HepG2 (cell line): ENCODE data around the gene SPRN. TPM values are rescaled to one million over a fixed set of nuclear protein-coding genes. Genes with fewer than 3 reads are reported as not detected.

Experiments
- ATAC-seq: fragments of 200-7000 bp; cut with Tn5 transposase; 3 replicates; pipeline ENCODE4 v1.9.1; 2020; ENCODE audit warnings: mild to moderate bottlenecking, moderate library complexity
- BruUV-seq: library from RNA; stranded (reverse); fragments of 400-500 nt; replicated peaks from 2 replicates; lab custom pipeline; 2021; lab: Mats Ljungman, UMichigan
- CTCF ChIA-PET: fragments of 300-600 bp; formaldehyde crosslinking; extraction: SDS; loops from one replicate; lab custom pipeline; 2021; ENCODE audit warnings: low total read pairs, inconsistent platforms, low intra/inter-chr PET ratio; lab: Yijun Ruan, JAX
- POLR2A ChIA-PET: fragments of 350-600 bp; sonication (Branson Sonifier 250); formaldehyde crosslinking; loops from one replicate; lab custom pipeline; 2020; ENCODE audit warnings: antibody characterized with exemption, inconsistent platforms; lab: Yijun Ruan, JAX
- DNase-seq: peaks from one replicate; pipeline ENCODE4 v3.0.0-alpha.2; 2015; ENCODE audit warnings: low spot score
- FAIRE-seq: peaks from 3 replicates; lab custom pipeline; 2011; peaks lifted over from hg19 to GRCh38; lab: Jason Lieb, UNC
- H2AFZ ChIP-seq: one replicate; pipeline ENCODE4 v1.6.1; 2011; ENCODE audit warnings: low read length, inconsistent platforms
- H3K27ac ChIP-seq: fragments of 300-600 bp; 3 replicates; pipeline ENCODE4 v1.8.0; 2011; ENCODE audit warnings: mixed run types, mild to moderate bottlenecking, mixed read lengths, low read length, inconsistent platforms; ENCODE audit not compliant: insufficient read depth; ENCODE audit errors: extremely low read length
- H3K27me3 ChIP-seq, 2 experiments: fragments of 200-600 bp in 1 of 2; 2 replicates in 1 of 2; 3 replicates in 1 of 2; pipeline versions ENCODE4 v1.6.0 to v1.8.0; 2011; ENCODE audit warnings: low read length in 2 of 2, mild to moderate bottlenecking in 2 of 2, moderate library complexity in 2 of 2, inconsistent platforms in 1 of 2; ENCODE audit not compliant: insufficient read depth in 2 of 2, control insufficient read depth in 1 of 2
- H3K36me3 ChIP-seq, 2 experiments: fragments of 200-600 bp in 1 of 2; replicated peaks in 1 of 2; 2 replicates in 1 of 2; 3 replicates in 1 of 2; pipeline versions ENCODE4 v1.5.1 to v1.8.0; 2011; ENCODE audit warnings: low read length in 2 of 2, inconsistent platforms in 1 of 2; ENCODE audit not compliant: insufficient read depth in 2 of 2, control insufficient read depth in 1 of 2
- H3K4me1 ChIP-seq: 2 replicates; pipeline ENCODE4 v1.5.1; 2012; ENCODE audit warnings: low read length, inconsistent platforms; ENCODE audit not compliant: insufficient read depth
- H3K4me2 ChIP-seq: 2 replicates; pipeline ENCODE4 v1.6.0; 2011; ENCODE audit warnings: low read depth, low read length, inconsistent platforms
- H3K4me3 ChIP-seq, 3 experiments: fragments of 200-600 bp in 1 of 3; sonication (generic), shearing (Covaris generic) in 1 of 3; replicated peaks in 1 of 3; 2 replicates each; pipeline ENCODE4 v1.5.1; 2011 to 2016; ENCODE audit warnings: low read length in 3 of 3, inconsistent platforms in 2 of 3, low read depth in 2 of 3, mild to moderate bottlenecking in 2 of 3, control low read depth in 1 of 3, mixed read lengths in 1 of 3; ENCODE audit not compliant: insufficient read depth in 1 of 3
- H3K79me2 ChIP-seq: one replicate; pipeline ENCODE4 v1.6.1; 2011; ENCODE audit warnings: low read length, inconsistent platforms; ENCODE audit not compliant: insufficient read depth
- H3K9ac ChIP-seq: 2 replicates; pipeline ENCODE4 v1.6.0; 2011; ENCODE audit warnings: mild to moderate bottlenecking, low read depth, low read length, inconsistent platforms; ENCODE audit not compliant: insufficient read depth
- H3K9me3 ChIP-seq: 2 replicates; pipeline ENCODE4 v1.5.1; 2012; ENCODE audit warnings: mild to moderate bottlenecking, low read length
- H4K20me1 ChIP-seq: 2 replicates; pipeline ENCODE4 v1.6.0; 2011; ENCODE audit warnings: inconsistent platforms, mild to moderate bottlenecking, low read length, moderate library complexity; ENCODE audit not compliant: insufficient read depth
- GPBP1L1 ChIP-seq: sonication (generic); formaldehyde crosslinking; IDR thresholded peaks from 2 replicates; pipeline ENCODE4 v1.5.0; 2020; ENCODE audit warnings: mild to moderate bottlenecking, missing genetic modification reagents
- HOXA7 ChIP-seq: sonication (generic); formaldehyde crosslinking; IDR thresholded peaks from 2 replicates; pipeline ENCODE4 v1.8.1; 2022; ENCODE audit warnings: mild to moderate bottlenecking, missing genetic modification reagents, moderate library complexity
- MAFK ChIP-seq, 2 experiments: IDR thresholded peaks in 1 of 2; conservative IDR thresholded peaks in 1 of 2; 2 replicates each; pipeline ENCODE4 v1.6.1; 2011; ENCODE audit warnings: improper control_type of control experiment in 2 of 2, low read length in 2 of 2
- WGBS: methylation state at CpG from one replicate; pipeline ENCODE4 v1.1.6; 2017; ENCODE audit warnings: low lambda C conversion rate; 5-methylcytosine and 5-hydroxymethylcytosine counted together
- in situ Hi-C: cut with HindIII; loops from 2 replicates; pipeline ENCODE4 v1.10.0; 2017; ENCODE audit warnings: low pct_unique_long_range_greater_than_20kb; ENCODE audit not compliant: extremely low pct_ligation_motif_present
- intact Hi-C: fragments of 100-400 bp; cut with micrococcal nuclease; formaldehyde crosslinking; loops from one replicate; pipeline ENCODE4 v1.10.0; 2022; ENCODE audit not compliant: unreplicated experiment
- polyA plus RNA-seq, 8 experiments: library from polyadenylated mRNA; depleted of rRNA in 3 of 8; stranded (reverse) in 7 of 8; unstranded in 1 of 8; fragments of >200 nt; fragmentation: Illumina TruSeq in 4 of 8; extraction: Trizol in 4 of 8; gene quantifications; 2 replicates each; pipeline versions ENCODE4 v1.2.1 to v1.2.3, GENCODE V29; 2011 to 2016; ENCODE audit warnings: low read depth in 4 of 8, missing spikeins in 1 of 8, mixed read lengths in 1 of 8; ENCODE audit not compliant: insufficient read depth in 1 of 8
- total RNA-seq, 5 experiments: library from RNA; depleted of rRNA; stranded (reverse); fragments of >200 nt; fragmentation: Illumina TruSeq; extraction: Trizol; gene quantifications; 2 replicates each; pipeline ENCODE4 v1.2.3, GENCODE V29; 2016; ENCODE audit warnings: low read depth in 1 of 5
- TF ChIP-seq, protein P1 (sequence below): sonication (generic); formaldehyde crosslinking; IDR thresholded peaks from 2 replicates; pipeline ENCODE4 v1.4.0; 2020; ENCODE audit warnings: missing genetic modification reagents
- TF ChIP-seq, protein P2 (sequence below): sonication (generic); formaldehyde crosslinking; conservative IDR thresholded peaks from 2 replicates; pipeline ENCODE4 v1.4.0; 2020; ENCODE audit warnings: missing genetic modification reagents

SPRN gene
- total and polyA plus RNA-seq, 2 of the 13 experiments (the other 11 are each of a cell fraction or from before 2014, with no cell fraction given): not detected

DNA sequence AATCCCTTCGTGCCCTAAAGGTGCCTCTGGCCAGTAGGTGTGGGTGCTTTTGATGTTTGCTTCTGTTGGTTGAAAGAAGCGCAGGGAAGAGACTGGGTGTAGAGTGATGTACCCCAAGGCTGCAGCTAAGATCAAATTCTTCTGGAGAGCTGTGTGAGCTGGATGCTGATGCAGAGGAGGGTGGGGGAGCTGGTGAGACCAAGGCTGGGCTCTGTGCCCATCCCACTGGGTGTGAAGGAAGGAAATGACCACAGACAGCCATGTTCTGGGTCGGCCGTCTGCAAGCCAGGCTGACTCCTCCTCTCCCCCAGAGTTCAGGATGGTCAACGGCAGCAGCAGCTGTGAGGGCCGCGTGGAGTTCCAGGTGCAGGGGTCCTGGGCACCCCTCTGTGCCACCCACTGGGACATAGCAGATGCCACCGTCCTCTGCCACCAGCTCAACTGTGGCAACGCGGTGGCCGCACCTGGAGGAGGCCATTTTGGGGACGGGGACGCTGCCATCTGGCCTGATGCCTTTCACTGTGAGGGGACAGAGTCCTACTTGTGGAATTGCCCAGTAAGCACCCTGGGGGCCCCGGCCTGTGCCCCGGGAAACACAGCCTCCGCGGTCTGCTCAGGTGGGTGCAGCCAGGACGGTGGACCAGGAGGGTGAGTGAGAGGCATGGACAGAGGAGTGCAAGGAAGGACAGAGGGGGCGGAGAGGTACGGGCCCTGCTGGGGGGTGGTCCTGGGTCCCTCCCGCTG is 34.5 kb upstream of the SPRN start:
- BruUV-seq: no TSS peak
- in situ Hi-C loops: no loop called here
- ChIA-PET CTCF (no interaction called here), POLR2A (no interaction called here)
- DNase-seq (no peak), FAIRE-seq (no peak), ATAC-seq (no peak)
- Histone ChIP-seq H3K4me3 (no peak overlapping the region), H3K4me2 (no peak overlapping the region), H3K27ac (no peak overlapping the region), H2AFZ (no peak overlapping the region), H3K79me2 (no peaks in the 10 kb centered on the region), H3K36me3 (no peaks in the 10 kb centered on the region), H3K4me1 (no peaks in the 10 kb centered on the region), H3K9ac (no peak overlapping the region), H4K20me1 (no peaks in the 10 kb centered on the region), H3K27me3 (no peaks in the 10 kb centered on the region), H3K9me3 (no peaks in the 10 kb centered on the region)
- TF ChIP-seq, protein P1, sequence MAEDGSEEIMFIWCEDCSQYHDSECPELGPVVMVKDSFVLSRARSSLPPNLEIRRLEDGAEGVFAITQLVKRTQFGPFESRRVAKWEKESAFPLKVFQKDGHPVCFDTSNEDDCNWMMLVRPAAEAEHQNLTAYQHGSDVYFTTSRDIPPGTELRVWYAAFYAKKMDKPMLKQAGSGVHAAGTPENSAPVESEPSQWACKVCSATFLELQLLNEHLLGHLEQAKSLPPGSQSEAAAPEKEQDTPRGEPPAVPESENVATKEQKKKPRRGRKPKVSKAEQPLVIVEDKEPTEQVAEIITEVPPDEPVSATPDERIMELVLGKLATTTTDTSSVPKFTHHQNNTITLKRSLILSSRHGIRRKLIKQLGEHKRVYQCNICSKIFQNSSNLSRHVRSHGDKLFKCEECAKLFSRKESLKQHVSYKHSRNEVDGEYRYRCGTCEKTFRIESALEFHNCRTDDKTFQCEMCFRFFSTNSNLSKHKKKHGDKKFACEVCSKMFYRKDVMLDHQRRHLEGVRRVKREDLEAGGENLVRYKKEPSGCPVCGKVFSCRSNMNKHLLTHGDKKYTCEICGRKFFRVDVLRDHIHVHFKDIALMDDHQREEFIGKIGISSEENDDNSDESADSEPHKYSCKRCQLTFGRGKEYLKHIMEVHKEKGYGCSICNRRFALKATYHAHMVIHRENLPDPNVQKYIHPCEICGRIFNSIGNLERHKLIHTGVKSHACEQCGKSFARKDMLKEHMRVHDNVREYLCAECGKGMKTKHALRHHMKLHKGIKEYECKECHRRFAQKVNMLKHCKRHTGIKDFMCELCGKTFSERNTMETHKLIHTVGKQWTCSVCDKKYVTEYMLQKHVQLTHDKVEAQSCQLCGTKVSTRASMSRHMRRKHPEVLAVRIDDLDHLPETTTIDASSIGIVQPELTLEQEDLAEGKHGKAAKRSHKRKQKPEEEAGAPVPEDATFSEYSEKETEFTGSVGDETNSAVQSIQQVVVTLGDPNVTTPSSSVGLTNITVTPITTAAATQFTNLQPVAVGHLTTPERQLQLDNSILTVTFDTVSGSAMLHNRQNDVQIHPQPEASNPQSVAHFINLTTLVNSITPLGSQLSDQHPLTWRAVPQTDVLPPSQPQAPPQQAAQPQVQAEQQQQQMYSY (CRISPR knock-in tag): no peak
- TF ChIP-seq HOXA7 (CRISPR knock-in tag) (no peak), MAFK (conservative IDR thresholded peaks at IDR 0.05 in 1 of 2, IDR thresholded peaks at IDR 0.05 in 1 of 2; ENCODE audit: low read length in 2 of 2) (no peak), GPBP1L1 (no peak)
- TF ChIP-seq, protein P2, sequence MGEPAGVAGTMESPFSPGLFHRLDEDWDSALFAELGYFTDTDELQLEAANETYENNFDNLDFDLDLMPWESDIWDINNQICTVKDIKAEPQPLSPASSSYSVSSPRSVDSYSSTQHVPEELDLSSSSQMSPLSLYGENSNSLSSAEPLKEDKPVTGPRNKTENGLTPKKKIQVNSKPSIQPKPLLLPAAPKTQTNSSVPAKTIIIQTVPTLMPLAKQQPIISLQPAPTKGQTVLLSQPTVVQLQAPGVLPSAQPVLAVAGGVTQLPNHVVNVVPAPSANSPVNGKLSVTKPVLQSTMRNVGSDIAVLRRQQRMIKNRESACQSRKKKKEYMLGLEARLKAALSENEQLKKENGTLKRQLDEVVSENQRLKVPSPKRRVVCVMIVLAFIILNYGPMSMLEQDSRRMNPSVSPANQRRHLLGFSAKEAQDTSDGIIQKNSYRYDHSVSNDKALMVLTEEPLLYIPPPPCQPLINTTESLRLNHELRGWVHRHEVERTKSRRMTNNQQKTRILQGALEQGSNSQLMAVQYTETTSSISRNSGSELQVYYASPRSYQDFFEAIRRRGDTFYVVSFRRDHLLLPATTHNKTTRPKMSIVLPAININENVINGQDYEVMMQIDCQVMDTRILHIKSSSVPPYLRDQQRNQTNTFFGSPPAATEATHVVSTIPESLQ (CRISPR knock-in tag): no peak
- 71% methylated on average over 14 of the region's 21 CpGs for WGBS
- intact Hi-C loops: no loop called here
